GM23248 (cell line): Measurements from ENCODE around the gene SLC22A1. TPM values are rescaled to one million over a fixed set of nuclear protein-coding genes. Genes with fewer than 3 reads are reported as not detected.

ENCODE experiments used
- DNase-seq: peaks from one replicate; pipeline ENCODE4 v3.0.0-alpha.2; 2015
- H2AFZ ChIP-seq: fragments of 200-600 bp; sonication (generic); 2 replicates; pipeline ENCODE4 v1.6.1; 2016; ENCODE audit warnings: antibody characterized with exemption
- H3F3A ChIP-seq: fragments of 200-600 bp; sonication (generic); 2 replicates; pipeline ENCODE4 v1.6.1; 2016; ENCODE audit warnings: mild to moderate bottlenecking, antibody characterized with exemption, mixed run types; ENCODE audit not compliant: insufficient read depth
- H3K27ac ChIP-seq: fragments of 200-600 bp; sonication (generic); 2 replicates; pipeline ENCODE4 v1.5.1; 2016; ENCODE audit warnings: mild to moderate bottlenecking
- H3K27me3 ChIP-seq: fragments of 200-600 bp; sonication (generic); replicated peaks from 2 replicates; pipeline ENCODE4 v1.6.1; 2016; ENCODE audit warnings: mild to moderate bottlenecking; ENCODE audit not compliant: insufficient read depth
- H3K36me3 ChIP-seq: fragments of 200-600 bp; sonication (generic); 2 replicates; pipeline ENCODE4 v1.6.1; 2016; ENCODE audit warnings: low read depth, mild to moderate bottlenecking
- H3K4me1 ChIP-seq: fragments of 200-600 bp; sonication (generic); 2 replicates; pipeline ENCODE4 v1.6.1; 2016; ENCODE audit warnings: mild to moderate bottlenecking; ENCODE audit not compliant: insufficient read depth
- H3K4me2 ChIP-seq: fragments of 200-600 bp; sonication (generic); one replicate; pipeline ENCODE4 v1.6.1; 2016; ENCODE audit warnings: mild to moderate bottlenecking; ENCODE audit not compliant: unreplicated experiment
- H3K4me3 ChIP-seq: fragments of 200-600 bp; sonication (generic); 2 replicates; pipeline ENCODE4 v1.5.1; 2016; ENCODE audit warnings: mild to moderate bottlenecking
- H3K79me2 ChIP-seq: fragments of 200-600 bp; sonication (generic); 2 replicates; pipeline ENCODE4 v1.6.1; 2016; ENCODE audit warnings: mild to moderate bottlenecking; ENCODE audit not compliant: insufficient read depth
- H3K9ac ChIP-seq: fragments of 200-600 bp; sonication (generic); 2 replicates; pipeline ENCODE4 v1.6.1; 2016; ENCODE audit warnings: mild to moderate bottlenecking
- H3K9me2 ChIP-seq: fragments of 200-600 bp; sonication (generic); 2 replicates; pipeline ENCODE4 v1.6.1; 2016; ENCODE audit warnings: mixed run types, mild to moderate bottlenecking, moderate library complexity; ENCODE audit not compliant: insufficient read depth
- H3K9me3 ChIP-seq: fragments of 200-600 bp; sonication (generic); one replicate; pipeline ENCODE4 v1.6.1; 2017; ENCODE audit warnings: low read depth
- H4K20me1 ChIP-seq: fragments of 200-600 bp; sonication (generic); 2 replicates; pipeline ENCODE4 v1.6.0; 2016; ENCODE audit not compliant: insufficient read depth
- EZH2 ChIP-seq: fragments of 200-600 bp; sonication (generic); IDR thresholded peaks from 2 replicates; pipeline ENCODE4 v1.6.1; 2018; ENCODE audit warnings: antibody characterized with exemption, mild to moderate bottlenecking; ENCODE audit not compliant: insufficient read depth, poor library complexity, severe bottlenecking
- EZH2phosphoT487 ChIP-seq: fragments of 200-600 bp; sonication (generic); IDR thresholded peaks from 2 replicates; pipeline ENCODE4 v1.6.1; 2018; ENCODE audit warnings: antibody characterized with exemption, moderate library complexity, mild to moderate bottlenecking, low read depth; ENCODE audit not compliant: insufficient read depth
- WGBS, 2 experiments: methylation state at CpG; one replicate each; pipeline ENCODE4 v1.1.6; 2015 to 2017; ENCODE audit warnings: low lambda C conversion rate in 2 of 2, low coverage in 1 of 2; ENCODE audit errors: missing lambda C conversion rate in 2 of 2; 5-methylcytosine and 5-hydroxymethylcytosine counted together
- in situ Hi-C: fragments of 300-500 bp; cut with MboI; formaldehyde crosslinking; loops from 2 replicates; pipeline ENCODE4 v1.15.0; 2020
- polyA plus RNA-seq: library from polyadenylated mRNA; unstranded; fragments of >200 nt; fragmentation: Nextera tagmentation; extraction: Ambion mirVana; gene quantifications from 2 replicates; pipeline ENCODE4 v1.2.1, GENCODE V29; 2016
- total RNA-seq: library from RNA; depleted of rRNA; stranded (reverse); fragments of >200 nt; shearing (Covaris generic); gene quantifications from 2 replicates; pipeline ENCODE4 v1.2.3, GENCODE V29; 2014

Gene SLC22A1
- total and polyA plus RNA-seq, 2 experiments from 2014 or later: not detected

DNA sequence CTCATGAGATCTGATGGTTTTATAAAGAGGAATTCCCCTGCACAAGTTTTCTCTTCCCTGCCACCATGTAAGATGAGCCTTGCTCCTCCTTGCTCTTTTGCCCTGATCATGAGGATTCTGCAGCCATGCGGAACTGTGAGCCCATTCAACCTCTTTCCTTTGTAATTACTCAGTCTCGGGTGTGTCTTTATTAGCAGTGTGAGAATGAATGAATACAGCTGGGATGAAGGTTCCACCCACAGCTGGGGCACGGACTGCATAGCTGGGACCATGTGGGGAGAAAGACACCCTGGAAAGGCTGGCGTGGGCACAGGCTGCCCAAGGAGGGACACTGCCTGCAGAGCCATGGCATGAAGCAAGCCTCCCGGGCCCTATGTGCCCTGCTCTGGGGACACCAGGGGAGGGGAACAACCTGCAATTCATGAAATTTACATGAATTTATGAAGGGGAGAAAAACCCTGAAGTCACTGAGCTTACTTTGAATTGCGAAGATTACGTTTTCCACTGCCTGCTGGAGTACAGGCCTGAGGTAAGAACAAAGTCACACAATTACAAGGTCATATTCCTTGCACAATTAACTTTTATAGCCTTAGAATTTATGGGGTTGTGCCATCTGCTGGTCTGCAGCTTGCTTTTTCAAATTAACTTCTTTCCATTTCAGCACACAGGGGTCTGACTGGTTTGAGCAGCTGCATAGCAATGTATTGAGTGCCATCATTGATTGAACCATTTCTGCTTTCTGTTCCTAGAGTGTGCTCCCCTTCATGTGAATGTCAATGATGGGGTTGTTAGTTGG is 46.2 kb downstream of the SLC22A1 start:
- Histone ChIP-seq H3K27ac (no peak overlapping the region), H3K9me2 (no peaks in the 10 kb centered on the region), H3K9me3 (no peaks in the 10 kb centered on the region), H3K4me2 (no peak overlapping the region), H4K20me1 (no peaks in the 10 kb centered on the region), H3K27me3 (no peaks in the 10 kb centered on the region), H3K79me2 (no peaks in the 10 kb centered on the region), H3K9ac (no peak overlapping the region), H3F3A (no peaks in the 10 kb centered on the region), H3K4me3 (no peak overlapping the region), H2AFZ (no peak overlapping the region), H3K36me3 (no peaks in the 10 kb centered on the region), H3K4me1 (no peaks in the 10 kb centered on the region)
- in situ Hi-C loops: no loop called here
- 64% methylated on average over 7 of the region's 7 CpGs for WGBS, 2 experiments
- DNase-seq: no peak
- TF ChIP-seq EZH2: no peak
- no peak for TF ChIP-seq EZH2phosphoT487

DNA sequence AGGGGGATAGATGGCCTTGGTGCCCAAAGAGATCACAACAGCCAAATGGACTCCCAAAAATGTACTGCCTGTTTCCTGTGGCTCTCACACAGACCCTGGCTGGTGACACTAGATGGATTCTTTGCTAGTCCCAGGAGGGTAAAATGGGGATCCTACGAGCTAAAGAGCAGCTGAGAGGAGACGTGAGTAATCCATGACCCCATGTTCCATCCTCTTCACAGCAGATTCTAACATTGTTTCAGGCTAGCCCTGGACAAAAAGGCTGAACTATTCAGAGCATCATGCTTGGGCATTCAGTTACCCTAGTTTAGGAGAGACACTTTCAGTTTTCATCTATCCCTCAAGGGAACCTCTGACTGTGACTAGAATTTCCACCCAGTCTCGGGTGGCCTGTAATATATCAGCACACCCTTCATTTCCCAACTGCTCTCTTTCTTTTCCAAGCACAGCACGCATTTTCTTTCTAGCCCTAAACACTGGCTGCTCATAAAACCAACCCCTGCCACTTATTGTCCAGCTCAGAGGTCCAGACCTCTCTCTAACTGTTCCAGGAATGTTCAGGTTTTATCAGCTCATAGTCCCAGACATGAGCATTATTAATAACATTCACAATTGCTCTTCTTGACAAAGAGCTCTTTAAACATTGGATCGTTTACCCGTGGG is 48.5 kb downstream of the SLC22A1 start:
- H3K9ac ChIP-seq: no peak overlapping the region
- no peaks in the 10 kb centered on the region for H3K9me2 ChIP-seq
- H3K79me2 ChIP-seq: no peaks in the 10 kb centered on the region
- no peaks in the 10 kb centered on the region for H3K27me3 ChIP-seq
- no peak for DNase-seq
- H2AFZ ChIP-seq: no peak overlapping the region
- WGBS, 2 experiments: 48 to 53% methylated on average over 6 of the region's 6 CpGs
- TF ChIP-seq EZH2: no peak
- no peak for TF ChIP-seq EZH2phosphoT487
- no peak overlapping the region for H3K4me2 ChIP-seq
- H3K4me1 ChIP-seq: no peaks in the 10 kb centered on the region
- H4K20me1 ChIP-seq: no peaks in the 10 kb centered on the region
- in situ Hi-C loops: no loop called here
- no peaks in the 10 kb centered on the region for H3K36me3 ChIP-seq
- H3F3A ChIP-seq: no peaks in the 10 kb centered on the region
- no peak overlapping the region for H3K4me3 ChIP-seq
- no peak overlapping the region for H3K27ac ChIP-seq
- no peaks in the 10 kb centered on the region for H3K9me3 ChIP-seq

DNA sequence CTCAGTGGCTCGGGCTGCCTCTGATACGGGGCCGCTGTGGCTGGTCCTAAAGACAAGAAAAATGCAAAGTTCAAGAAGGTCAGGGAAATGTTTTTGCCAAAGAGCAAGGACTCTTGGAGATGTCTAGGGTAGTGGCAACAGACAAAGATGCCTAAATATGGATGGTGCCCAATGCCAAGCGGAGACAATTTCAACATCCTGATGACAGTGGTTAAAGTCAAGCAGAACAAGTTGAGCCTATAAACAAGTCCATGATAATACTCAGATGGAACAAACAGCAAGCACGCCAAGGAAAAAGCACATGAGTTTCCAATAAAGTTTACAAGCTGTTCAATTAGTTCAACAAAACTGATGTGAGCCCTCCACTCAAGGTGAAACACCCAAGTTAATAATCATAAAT is 51.1 kb downstream of the SLC22A1 start:
- in situ Hi-C loops: no loop called here
- Histone ChIP-seq H3K36me3 (no peaks in the 10 kb centered on the region), H3K27ac (no peak overlapping the region), H3K9me2 (no peaks in the 10 kb centered on the region), H3F3A (no peaks in the 10 kb centered on the region), H3K4me3 (no peak overlapping the region), H3K4me1 (no peaks in the 10 kb centered on the region), H2AFZ (no peak overlapping the region), H3K9ac (no peak overlapping the region), H3K4me2 (no peak overlapping the region), H3K79me2 (no peaks in the 10 kb centered on the region), H4K20me1 (no peaks in the 10 kb centered on the region), H3K9me3 (no peaks in the 10 kb centered on the region), H3K27me3 (no peaks in the 10 kb centered on the region)
- no peak for DNase-seq
- TF ChIP-seq EZH2 (no peak), EZH2phosphoT487 (no peak)
- WGBS, 2 experiments: 3 to 4% methylated on average over 5 of the region's 5 CpGs

DNA sequence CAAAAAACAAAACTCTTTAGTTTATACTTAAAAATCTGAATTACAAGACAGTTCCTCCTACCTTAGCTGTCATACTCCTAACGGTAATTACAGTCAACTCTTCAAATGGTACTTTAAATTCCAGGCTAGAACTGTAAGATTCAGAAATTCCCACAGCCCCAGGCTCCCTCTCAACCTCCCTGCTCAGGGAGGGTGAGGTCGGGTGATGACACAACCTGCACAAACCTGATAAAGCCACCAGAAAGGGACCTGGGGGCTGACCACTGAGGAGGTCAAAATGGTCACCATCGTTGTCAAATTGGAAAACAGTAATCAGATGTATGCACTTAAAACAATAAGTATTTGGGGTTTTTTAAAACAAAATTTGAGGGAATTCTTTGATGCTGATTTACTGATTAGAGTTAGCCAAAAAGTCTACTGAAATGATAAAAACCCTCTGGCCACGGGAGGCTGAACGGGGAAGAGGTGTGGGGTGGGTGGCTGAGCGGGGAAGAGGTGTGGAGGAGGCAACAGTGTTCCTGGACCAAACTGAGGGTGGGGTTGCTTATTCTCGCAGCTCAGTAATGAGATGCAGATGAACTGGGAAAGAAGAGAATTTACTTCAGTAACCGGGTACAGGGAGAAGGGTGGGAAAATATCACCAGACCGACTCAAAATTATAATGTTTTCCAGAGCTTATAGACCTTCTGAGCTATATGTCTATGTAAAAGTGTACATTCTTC is 52.4 kb downstream of the SLC22A1 start:
- no peaks in the 10 kb centered on the region for H3F3A ChIP-seq
- H3K27ac ChIP-seq: no peak overlapping the region
- WGBS, 2 experiments: 11 to 15% methylated on average over 9 of the region's 9 CpGs
- TF ChIP-seq EZH2 (no peak), EZH2phosphoT487 (no peak)
- no peaks in the 10 kb centered on the region for H3K4me1 ChIP-seq
- H4K20me1 ChIP-seq: no peaks in the 10 kb centered on the region
- H3K9me2 ChIP-seq: no peaks in the 10 kb centered on the region
- in situ Hi-C loops: no loop called here
- no peaks in the 10 kb centered on the region for H3K9me3 ChIP-seq
- H3K79me2 ChIP-seq: no peaks in the 10 kb centered on the region
- no peak overlapping the region for H3K9ac ChIP-seq
- H2AFZ ChIP-seq: no peak overlapping the region
- no peaks in the 10 kb centered on the region for H3K27me3 ChIP-seq
- H3K36me3 ChIP-seq: no peaks in the 10 kb centered on the region
- no peak for DNase-seq
- no peak overlapping the region for H3K4me2 ChIP-seq
- H3K4me3 ChIP-seq: no peak overlapping the region
